ENCODE data around the gene ZBTB1.

GRCh38 chr14:64467101-64467500 lies 37.5 kb upstream of the ZBTB1 start:
- TF ChIP-seq NR2C2 (IDR thresholded peaks at IDR 0.05; ENCODE audit: borderline replicate concordance, control insufficient read depth, insufficient read length, low read depth), result no peak
- TF ChIP-seq SUZ12 (IDR thresholded peaks at IDR 0.05; ENCODE audit: unreplicated experiment), result no peak
- TF ChIP-seq POU2F2 (IDR thresholded peaks at IDR 0.05; ENCODE audit: borderline replicate concordance, low read depth, low read length), result no peak
- TF ChIP-seq YY1 (IDR thresholded peaks at IDR 0.05; ENCODE audit: low read depth, low read length), result no peak
- no peak for TF ChIP-seq POLR2A (IDR thresholded peaks at IDR 0.05; ENCODE audit: low read depth, low read length)
- TF ChIP-seq SMAD1 (IDR thresholded peaks at IDR 0.05; ENCODE audit: low read depth, partially characterized antibody), result no peak
- TF ChIP-seq TCF3 (IDR thresholded peaks at IDR 0.05; ENCODE audit: borderline replicate concordance, insufficient read depth, low read depth, low read length), result no peak
- TF ChIP-seq BCL11A (IDR thresholded peaks at IDR 0.05; ENCODE audit: low read depth, low read length), result no peak
- TF ChIP-seq CTCF (IDR thresholded peaks at IDR 0.05 in 2 of 3, conservative IDR thresholded peaks at IDR 0.05 in 1 of 3; ENCODE audit: control insufficient read depth in 2 of 3, extremely low read depth in 1 of 3, insufficient read depth in 1 of 3, low read depth in 3 of 3, low read length in 3 of 3), result no peak
- no peak for TF ChIP-seq POLR2AphosphoS5 (IDR thresholded peaks at IDR 0.05; ENCODE audit: low read length)
- TF ChIP-seq REST (IDR thresholded peaks at IDR 0.05; ENCODE audit: low read depth, low read length), result no peak
- no peak for TF ChIP-seq SIN3A (IDR thresholded peaks at IDR 0.05; ENCODE audit: low read depth, low read length)
- no peak for TF ChIP-seq E2F4 (IDR thresholded peaks at IDR 0.05; ENCODE audit: low read depth, low read length)

All from GM12878 (cell line).